GM12878 (cell line): Measurements from ENCODE around the gene MST1R. TPM values are rescaled to one million over a fixed set of nuclear protein-coding genes. Genes with fewer than 3 reads are reported as not detected.
A peak's percentile ranks its signal among the peaks of the same experiment; 100 is the strongest.

ENCODE experiments used
- ASH2L ChIP-seq: fragments of 300-600, 200-600 bp; sonication (generic); IDR thresholded peaks from 2 replicates; pipeline ENCODE4 v1.6.1; 2017; ENCODE audit warnings: low read depth, mild to moderate bottlenecking, borderline replicate concordance
- BACH1 ChIP-seq: fragments of 450-650 bp; IDR thresholded peaks from 2 replicates; pipeline ENCODE4 v1.6.1; 2017; ENCODE audit warnings: mild to moderate bottlenecking, borderline replicate concordance
- CHD1 ChIP-seq: IDR thresholded peaks from 2 replicates; pipeline ENCODE4 v1.6.1; 2012; ENCODE audit warnings: low read depth, low read length, improper control_type of control experiment
- EZH2 ChIP-seq: IDR thresholded peaks from 2 replicates; pipeline ENCODE4 v1.6.1; 2012; ENCODE audit warnings: low read depth, mild to moderate bottlenecking, control low read depth, inconsistent platforms, low read length, borderline replicate concordance; ENCODE audit not compliant: control insufficient read depth
- GABPA ChIP-seq: IDR thresholded peaks from 2 replicates; pipeline ENCODE4 v1.6.1; 2014; ENCODE audit warnings: antibody characterized with exemption, low read depth, mild to moderate bottlenecking, inconsistent platforms
- HCFC1 ChIP-seq: fragments of 150-350 bp; IDR thresholded peaks from 2 replicates; pipeline ENCODE4 v1.6.1; 2014; ENCODE audit warnings: low read length
- JUND ChIP-seq: IDR thresholded peaks from 2 replicates; pipeline ENCODE4 v1.6.1; 2012; ENCODE audit warnings: low read depth, mild to moderate bottlenecking, low read length, improper control_type of control experiment, moderate library complexity
- NR2C1 ChIP-seq: fragments of 450-650 bp; IDR thresholded peaks from 2 replicates; pipeline ENCODE4 v1.6.1; 2017; ENCODE audit warnings: antibody characterized with exemption, mild to moderate bottlenecking, moderate library complexity
- RAD21 ChIP-seq: IDR thresholded peaks from 2 replicates; pipeline ENCODE4 v1.6.1; 2011; ENCODE audit warnings: mild to moderate bottlenecking, low read depth, low read length, moderate library complexity; ENCODE audit not compliant: insufficient read depth
- RAD51 ChIP-seq: fragments of 450-650 bp; IDR thresholded peaks from 2 replicates; pipeline ENCODE4 v1.6.1; 2016; ENCODE audit warnings: moderate library complexity, mild to moderate bottlenecking, inconsistent platforms
- SP1 ChIP-seq: IDR thresholded peaks from one replicate; pipeline ENCODE4 v1.6.1; 2011; ENCODE audit warnings: low read depth, low read length
- SUZ12 ChIP-seq: fragments of 200-600 bp; sonication (generic); IDR thresholded peaks from one replicate; pipeline ENCODE4 v1.6.1; 2018; ENCODE audit warnings: antibody characterized with exemption, mild to moderate bottlenecking; ENCODE audit not compliant: unreplicated experiment
- YBX1 ChIP-seq: fragments of 450-650 bp; IDR thresholded peaks from 2 replicates; pipeline ENCODE4 v1.6.1; 2016; ENCODE audit warnings: antibody characterized with exemption
- ZNF384 ChIP-seq: IDR thresholded peaks from 2 replicates; pipeline ENCODE4 v1.6.1; 2012; ENCODE audit warnings: low read depth, mild to moderate bottlenecking, low read length, improper control_type of control experiment, borderline replicate concordance
- polyA plus RNA-seq, 11 experiments: library from polyadenylated mRNA; depleted of rRNA in 4 of 11; unstranded in 6 of 11; stranded (reverse) in 5 of 11; fragments of >200 nt; fragmentation: Nextera tagmentation in 4 of 11; fragmentation: Illumina TruSeq in 1 of 11; extraction: Ambion mirVana in 4 of 11; extraction: Trizol in 1 of 11; gene quantifications; 1 replicate in 1 of 11; 2 replicates in 10 of 11; pipeline versions ENCODE4 v1.2.1 to v1.2.3, GENCODE V29; 2011 to 2016; ENCODE audit warnings: inconsistent platforms in 2 of 11, missing spikeins in 2 of 11, low read depth in 1 of 11
- total RNA-seq, 4 experiments: library from RNA; depleted of rRNA in 3 of 4; stranded (reverse); fragments of >200 nt in 3 of 4; fragmentation: Illumina TruSeq in 1 of 4; extraction: Trizol in 1 of 4; gene quantifications; 2 replicates each; pipeline versions ENCODE4 v1.2.1 to v1.2.3, GENCODE V29; 2013 to 2021
- TF ChIP-seq, protein P1 (sequence below): IDR thresholded peaks from 2 replicates; pipeline ENCODE4 v1.6.1; 2012; ENCODE audit warnings: improper control_type of control experiment, low read depth, low read length; ENCODE audit not compliant: insufficient replicate concordance
- TF ChIP-seq, protein P2 (sequence below): IDR thresholded peaks from 2 replicates; pipeline ENCODE4 v1.6.1; 2011; ENCODE audit warnings: borderline replicate concordance, low read depth, mild to moderate bottlenecking, moderate library complexity, low read length; ENCODE audit not compliant: insufficient read depth, poor library complexity, severe bottlenecking
- TF ChIP-seq, protein P3 (sequence below): fragments of 450-650 bp; IDR thresholded peaks from 2 replicates; pipeline ENCODE4 v1.6.1; 2017; ENCODE audit warnings: mild to moderate bottlenecking, moderate library complexity

The MST1R gene
- total and polyA plus RNA-seq, 10 of the 15 experiments (the other 5 are each of a cell fraction or from before 2014, with no cell fraction given) = 0.40 to 5.6 (median 1.2) TPM

DNA sequence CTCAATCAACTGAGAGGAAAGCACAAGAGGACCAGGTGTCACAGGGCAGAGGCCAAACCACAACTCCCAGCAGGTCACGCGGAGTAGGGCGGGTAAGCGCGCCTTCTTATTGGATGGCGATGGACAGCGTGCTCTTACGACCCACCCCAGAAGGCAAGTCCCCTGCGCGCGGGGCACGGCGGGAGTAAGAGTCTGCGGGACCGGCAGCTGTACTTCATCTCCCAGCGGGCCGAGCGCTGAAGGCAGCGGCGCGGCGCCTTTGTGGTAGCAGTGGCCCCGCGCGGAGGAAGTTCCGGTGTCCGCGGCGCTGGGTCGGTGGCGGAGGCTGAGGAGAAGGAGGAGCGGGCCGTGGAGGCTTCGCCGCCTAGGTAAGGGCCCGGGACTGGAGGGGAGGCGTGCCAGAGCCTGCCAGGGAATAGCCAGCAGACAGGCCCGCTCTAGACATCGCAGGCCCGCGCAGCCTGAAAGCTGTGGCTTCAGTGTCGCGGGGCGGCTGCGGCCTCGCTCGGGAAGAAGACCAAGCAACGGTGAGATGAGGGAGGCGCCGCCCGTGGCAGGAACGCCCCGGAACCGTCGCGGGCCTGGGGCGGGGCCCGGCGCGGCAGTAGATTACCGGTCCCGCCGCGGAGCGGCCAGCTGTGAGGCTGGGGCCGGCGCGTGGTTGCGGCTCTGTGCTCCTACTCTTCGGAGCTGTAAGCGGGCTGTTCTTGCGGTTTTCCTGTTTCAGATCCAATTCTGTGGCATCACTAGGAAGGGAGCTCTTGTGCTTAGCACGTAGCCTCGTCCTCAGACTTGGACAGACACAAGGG lies 36.4 kb upstream of the MST1R start, which contains the start of gene RBM6 (continued):
- TF ChIP-seq CHD1 (0 out of 2 replicates have a peak, but pooled peaks have one; percentile 52), BACH1 (peak; percentile 71), SUZ12 (no peak), SP1 (peak; percentile 72), GABPA (peak; percentile 83), EZH2 (no peak), YBX1 (no peak), RAD51 (peak; percentile 93), HCFC1 (peak; percentile 92), ZNF384 (no peak), ASH2L (no peak), JUND (no peak), NR2C1 (peak; percentile 90), RAD21 (no peak)
- TF ChIP-seq, protein P1, sequence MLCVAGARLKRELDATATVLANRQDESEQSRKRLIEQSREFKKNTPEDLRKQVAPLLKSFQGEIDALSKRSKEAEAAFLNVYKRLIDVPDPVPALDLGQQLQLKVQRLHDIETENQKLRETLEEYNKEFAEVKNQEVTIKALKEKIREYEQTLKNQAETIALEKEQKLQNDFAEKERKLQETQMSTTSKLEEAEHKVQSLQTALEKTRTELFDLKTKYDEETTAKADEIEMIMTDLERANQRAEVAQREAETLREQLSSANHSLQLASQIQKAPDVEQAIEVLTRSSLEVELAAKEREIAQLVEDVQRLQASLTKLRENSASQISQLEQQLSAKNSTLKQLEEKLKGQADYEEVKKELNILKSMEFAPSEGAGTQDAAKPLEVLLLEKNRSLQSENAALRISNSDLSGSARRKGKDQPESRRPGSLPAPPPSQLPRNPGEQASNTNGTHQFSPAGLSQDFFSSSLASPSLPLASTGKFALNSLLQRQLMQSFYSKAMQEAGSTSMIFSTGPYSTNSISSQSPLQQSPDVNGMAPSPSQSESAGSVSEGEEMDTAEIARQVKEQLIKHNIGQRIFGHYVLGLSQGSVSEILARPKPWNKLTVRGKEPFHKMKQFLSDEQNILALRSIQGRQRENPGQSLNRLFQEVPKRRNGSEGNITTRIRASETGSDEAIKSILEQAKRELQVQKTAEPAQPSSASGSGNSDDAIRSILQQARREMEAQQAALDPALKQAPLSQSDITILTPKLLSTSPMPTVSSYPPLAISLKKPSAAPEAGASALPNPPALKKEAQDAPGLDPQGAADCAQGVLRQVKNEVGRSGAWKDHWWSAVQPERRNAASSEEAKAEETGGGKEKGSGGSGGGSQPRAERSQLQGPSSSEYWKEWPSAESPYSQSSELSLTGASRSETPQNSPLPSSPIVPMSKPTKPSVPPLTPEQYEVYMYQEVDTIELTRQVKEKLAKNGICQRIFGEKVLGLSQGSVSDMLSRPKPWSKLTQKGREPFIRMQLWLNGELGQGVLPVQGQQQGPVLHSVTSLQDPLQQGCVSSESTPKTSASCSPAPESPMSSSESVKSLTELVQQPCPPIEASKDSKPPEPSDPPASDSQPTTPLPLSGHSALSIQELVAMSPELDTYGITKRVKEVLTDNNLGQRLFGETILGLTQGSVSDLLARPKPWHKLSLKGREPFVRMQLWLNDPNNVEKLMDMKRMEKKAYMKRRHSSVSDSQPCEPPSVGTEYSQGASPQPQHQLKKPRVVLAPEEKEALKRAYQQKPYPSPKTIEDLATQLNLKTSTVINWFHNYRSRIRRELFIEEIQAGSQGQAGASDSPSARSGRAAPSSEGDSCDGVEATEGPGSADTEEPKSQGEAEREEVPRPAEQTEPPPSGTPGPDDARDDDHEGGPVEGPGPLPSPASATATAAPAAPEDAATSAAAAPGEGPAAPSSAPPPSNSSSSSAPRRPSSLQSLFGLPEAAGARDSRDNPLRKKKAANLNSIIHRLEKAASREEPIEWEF = no peak
- TF ChIP-seq, protein P2, sequence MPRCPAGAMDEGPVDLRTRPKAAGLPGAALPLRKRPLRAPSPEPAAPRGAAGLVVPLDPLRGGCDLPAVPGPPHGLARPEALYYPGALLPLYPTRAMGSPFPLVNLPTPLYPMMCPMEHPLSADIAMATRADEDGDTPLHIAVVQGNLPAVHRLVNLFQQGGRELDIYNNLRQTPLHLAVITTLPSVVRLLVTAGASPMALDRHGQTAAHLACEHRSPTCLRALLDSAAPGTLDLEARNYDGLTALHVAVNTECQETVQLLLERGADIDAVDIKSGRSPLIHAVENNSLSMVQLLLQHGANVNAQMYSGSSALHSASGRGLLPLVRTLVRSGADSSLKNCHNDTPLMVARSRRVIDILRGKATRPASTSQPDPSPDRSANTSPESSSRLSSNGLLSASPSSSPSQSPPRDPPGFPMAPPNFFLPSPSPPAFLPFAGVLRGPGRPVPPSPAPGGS = no peak
- TF ChIP-seq, protein P3, sequence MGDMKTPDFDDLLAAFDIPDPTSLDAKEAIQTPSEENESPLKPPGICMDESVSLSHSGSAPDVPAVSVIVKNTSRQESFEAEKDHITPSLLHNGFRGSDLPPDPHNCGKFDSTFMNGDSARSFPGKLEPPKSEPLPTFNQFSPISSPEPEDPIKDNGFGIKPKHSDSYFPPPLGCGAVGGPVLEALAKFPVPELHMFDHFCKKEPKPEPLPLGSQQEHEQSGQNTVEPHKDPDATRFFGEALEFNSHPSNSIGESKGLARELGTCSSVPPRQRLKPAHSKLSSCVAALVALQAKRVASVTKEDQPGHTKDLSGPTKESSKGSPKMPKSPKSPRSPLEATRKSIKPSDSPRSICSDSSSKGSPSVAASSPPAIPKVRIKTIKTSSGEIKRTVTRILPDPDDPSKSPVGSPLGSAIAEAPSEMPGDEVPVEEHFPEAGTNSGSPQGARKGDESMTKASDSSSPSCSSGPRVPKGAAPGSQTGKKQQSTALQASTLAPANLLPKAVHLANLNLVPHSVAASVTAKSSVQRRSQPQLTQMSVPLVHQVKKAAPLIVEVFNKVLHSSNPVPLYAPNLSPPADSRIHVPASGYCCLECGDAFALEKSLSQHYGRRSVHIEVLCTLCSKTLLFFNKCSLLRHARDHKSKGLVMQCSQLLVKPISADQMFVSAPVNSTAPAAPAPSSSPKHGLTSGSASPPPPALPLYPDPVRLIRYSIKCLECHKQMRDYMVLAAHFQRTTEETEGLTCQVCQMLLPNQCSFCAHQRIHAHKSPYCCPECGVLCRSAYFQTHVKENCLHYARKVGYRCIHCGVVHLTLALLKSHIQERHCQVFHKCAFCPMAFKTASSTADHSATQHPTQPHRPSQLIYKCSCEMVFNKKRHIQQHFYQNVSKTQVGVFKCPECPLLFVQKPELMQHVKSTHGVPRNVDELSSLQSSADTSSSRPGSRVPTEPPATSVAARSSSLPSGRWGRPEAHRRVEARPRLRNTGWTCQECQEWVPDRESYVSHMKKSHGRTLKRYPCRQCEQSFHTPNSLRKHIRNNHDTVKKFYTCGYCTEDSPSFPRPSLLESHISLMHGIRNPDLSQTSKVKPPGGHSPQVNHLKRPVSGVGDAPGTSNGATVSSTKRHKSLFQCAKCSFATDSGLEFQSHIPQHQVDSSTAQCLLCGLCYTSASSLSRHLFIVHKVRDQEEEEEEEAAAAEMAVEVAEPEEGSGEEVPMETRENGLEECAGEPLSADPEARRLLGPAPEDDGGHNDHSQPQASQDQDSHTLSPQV = no peak
